Stimulated activated CD8-positive, alpha-beta memory T cell treated with anti-CD3 and anti-CD28 coated beads, Interleukin-4, amount 100 ng/mL, for 24 hours (primary cell): ENCODE measurements around the gene TBL1XR1.
"Not testable (repeated sequence)": the region's sequence is repeated elsewhere in the genome, so short reads cannot be mapped to it uniquely, and the experiment has no call there.

Experiments
- DNase-seq: peaks from one replicate; pipeline ENCODE4 v3.0.0-alpha.2; 2020; ENCODE audit warnings: low read depth

TBL1XR1 gene

GRCh38 chr3:177208223-177208622 is 10.9 kb upstream of the TBL1XR1 start:
- DNase-seq: no peak

- DNase-seq: no peak
Measured at GRCh38 chr3:177206936-177207335, 9.7 kb upstream of the TBL1XR1 start.

- no peak for DNase-seq
Measured at GRCh38 chr3:177203689-177204395, 6.6 kb upstream of the TBL1XR1 start.

GRCh38 chr3:177203016-177203415 is 5.7 kb upstream of the TBL1XR1 start:
- not testable (repeated sequence) for DNase-seq

- DNase-seq: peak; percentile 22
Measured at GRCh38 chr3:177201700-177202397, 4.6 kb upstream of the TBL1XR1 start.

GRCh38 chr3:177199206-177199760 is 2.0 kb upstream of the TBL1XR1 start:
- DNase-seq: no peak

GRCh38 chr3:177197727-177198460 is 612 bp upstream of the TBL1XR1 start:
- DNase-seq: no peak

GRCh38 chr3:177196456-177197040 is 734 bp downstream of the TBL1XR1 start:
- no peak for DNase-seq

- no peak for DNase-seq
Measured at GRCh38 chr3:177196008-177196455, 1.2 kb downstream of the TBL1XR1 start.

GRCh38 chr3:177195242-177195991 is 1.9 kb downstream of the TBL1XR1 start:
- DNase-seq: no peak

GRCh38 chr3:177194299-177194698 is 3.0 kb downstream of the TBL1XR1 start:
- no peak for DNase-seq

- DNase-seq: no peak
Measured at GRCh38 chr3:177193688-177194268, 3.5 kb downstream of the TBL1XR1 start.

GRCh38 chr3:177193275-177193674 is 4.0 kb downstream of the TBL1XR1 start:
- not testable (repeated sequence) for DNase-seq

- no peak for DNase-seq
Measured at GRCh38 chr3:177190756-177191681, 6.3 kb downstream of the TBL1XR1 start.

- not testable (repeated sequence) for DNase-seq
Measured at GRCh38 chr3:177190184-177190583, 7.1 kb downstream of the TBL1XR1 start.

GRCh38 chr3:177188325-177188724 is 9.0 kb downstream of the TBL1XR1 start:
- DNase-seq: not testable (repeated sequence)

GRCh38 chr3:177186306-177186705 is 11.0 kb downstream of the TBL1XR1 start:
- no peak for DNase-seq

GRCh38 chr3:177185035-177185574 is 12.2 kb downstream of the TBL1XR1 start:
- DNase-seq: no peak

- DNase-seq: not testable (repeated sequence)
Measured at GRCh38 chr3:177184602-177185001, 12.7 kb downstream of the TBL1XR1 start.

- DNase-seq: no peak
Measured at GRCh38 chr3:177182352-177182751, 14.9 kb downstream of the TBL1XR1 start.
